Prostate gland (tissue), 2 donors: ENCODE results near the gene PTPRD. TPM values are rescaled to one million over a fixed set of nuclear protein-coding genes. Genes with fewer than 3 reads are reported as not detected.

Experiments used
- DNase-seq: peaks from one replicate; pipeline ENCODE4 v3.0.0-alpha.2; 2019; ENCODE audit warnings: low spot score
- H3K27ac ChIP-seq, 2 donors: fragments of 200-600 bp; sonication (generic); 2 replicates each; pipeline ENCODE4 v1.5.1; 2017 to 2019
- H3K27me3 ChIP-seq: fragments of 200-600 bp; sonication (generic); replicated peaks from 2 replicates; pipeline ENCODE4 v1.5.1; 2019; ENCODE audit not compliant: insufficient read depth
- H3K36me3 ChIP-seq, 2 donors: fragments of 200-600 bp; sonication (generic); 1 replicate in 1 of 2; 2 replicates in 1 of 2; pipeline versions ENCODE4 v1.5.1 to v1.8.1; 2017 to 2019
- H3K4me1 ChIP-seq: fragments of 200-600 bp; sonication (generic); replicated peaks from 2 replicates; pipeline ENCODE4 v1.5.1; 2019
- H3K4me3 ChIP-seq, 2 donors: fragments of 200-600 bp; sonication (generic); 2 replicates each; pipeline ENCODE4 v1.5.1; 2017 to 2019
- H3K9me3 ChIP-seq: fragments of 200-600 bp; sonication (generic); 2 replicates; pipeline ENCODE4 v1.5.1; 2017
- POLR2A ChIP-seq: fragments of 450-650 bp; IDR thresholded peaks from one replicate; pipeline ENCODE4 v1.6.1; 2016; ENCODE audit warnings: antibody characterized with exemption, mild to moderate bottlenecking
- POLR2AphosphoS5 ChIP-seq: sonication (generic); formaldehyde crosslinking; IDR thresholded peaks from one replicate; pipeline ENCODE4 v1.6.1; 2017; ENCODE audit warnings: antibody characterized with exemption
- WGBS: methylation state at CpG from one replicate; pipeline ENCODE4 v1.1.5; 2018; 5-methylcytosine and 5-hydroxymethylcytosine counted together
- intact Hi-C: fragments of 100-400 bp; cut with DNase I; formaldehyde crosslinking; loops from one replicate; pipeline ENCODE4 v1.14.2; 2022
- total RNA-seq, 2 donors: library from RNA; depleted of rRNA; stranded (reverse); fragments of >200 nt; gene quantifications; one replicate each; pipeline ENCODE4 v1.1.0, GENCODE V29; 2016
- TF ChIP-seq, protein P1 (sequence below), 4 experiments: fragments of 200-600 bp in 2 of 4; fragments of 450-650 bp in 2 of 4; sonication (generic) in 2 of 4; IDR thresholded peaks; 1 replicate in 3 of 4; 2 replicates in 1 of 4; pipeline ENCODE4 v1.5.1; 2016 to 2019; ENCODE audit warnings: antibody characterized with exemption in 4 of 4, mild to moderate bottlenecking in 2 of 4, moderate library complexity in 2 of 4

The PTPRD gene
- total RNA-seq, 2 donors from 2014 or later, result 5.8 to 23.1 TPM

GRCh38 chr9:9747787-9748186 is 865.0 kb downstream of the PTPRD start:
- no peaks in the 10 kb centered on the region for H3K9me3 ChIP-seq
- H3K4me1 ChIP-seq, result no peaks in the 10 kb centered on the region
- DNase-seq, result no peak
- TF ChIP-seq POLR2A, result no peak
- TF ChIP-seq POLR2AphosphoS5, result no peak
- TF ChIP-seq, protein P1, sequence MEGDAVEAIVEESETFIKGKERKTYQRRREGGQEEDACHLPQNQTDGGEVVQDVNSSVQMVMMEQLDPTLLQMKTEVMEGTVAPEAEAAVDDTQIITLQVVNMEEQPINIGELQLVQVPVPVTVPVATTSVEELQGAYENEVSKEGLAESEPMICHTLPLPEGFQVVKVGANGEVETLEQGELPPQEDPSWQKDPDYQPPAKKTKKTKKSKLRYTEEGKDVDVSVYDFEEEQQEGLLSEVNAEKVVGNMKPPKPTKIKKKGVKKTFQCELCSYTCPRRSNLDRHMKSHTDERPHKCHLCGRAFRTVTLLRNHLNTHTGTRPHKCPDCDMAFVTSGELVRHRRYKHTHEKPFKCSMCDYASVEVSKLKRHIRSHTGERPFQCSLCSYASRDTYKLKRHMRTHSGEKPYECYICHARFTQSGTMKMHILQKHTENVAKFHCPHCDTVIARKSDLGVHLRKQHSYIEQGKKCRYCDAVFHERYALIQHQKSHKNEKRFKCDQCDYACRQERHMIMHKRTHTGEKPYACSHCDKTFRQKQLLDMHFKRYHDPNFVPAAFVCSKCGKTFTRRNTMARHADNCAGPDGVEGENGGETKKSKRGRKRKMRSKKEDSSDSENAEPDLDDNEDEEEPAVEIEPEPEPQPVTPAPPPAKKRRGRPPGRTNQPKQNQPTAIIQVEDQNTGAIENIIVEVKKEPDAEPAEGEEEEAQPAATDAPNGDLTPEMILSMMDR (IDR thresholded peaks at IDR 0.05), result no peak
- H3K36me3 ChIP-seq, result no peaks in the 10 kb centered on the region
- intact Hi-C loops, result no loop called here
- H3K27me3 ChIP-seq, result no peaks in the 10 kb centered on the region
- H3K4me3 ChIP-seq, result no peak overlapping the region
- H3K27ac ChIP-seq, result no peak overlapping the region
- WGBS, result 61% methylated on average over 4 of the region's 4 CpGs

- H3K4me1 ChIP-seq, result no peaks in the 10 kb centered on the region
- DNase-seq, result no peak
- no peaks in the 10 kb centered on the region for H3K36me3 ChIP-seq
- 6% methylated on average over 1 of the region's 1 CpG for WGBS
- intact Hi-C loops, result no loop called here
- no peak overlapping the region for H3K27ac ChIP-seq
- TF ChIP-seq, protein P1 (IDR thresholded peaks at IDR 0.05), result no peak
- no peak for TF ChIP-seq POLR2AphosphoS5
- no peak for TF ChIP-seq POLR2A
- no peaks in the 10 kb centered on the region for H3K9me3 ChIP-seq
- H3K4me3 ChIP-seq, result no peak overlapping the region
- H3K27me3 ChIP-seq, result no peaks in the 10 kb centered on the region
Observed at GRCh38 chr9:9746826-9747225, 866.0 kb downstream of the PTPRD start.

DNA sequence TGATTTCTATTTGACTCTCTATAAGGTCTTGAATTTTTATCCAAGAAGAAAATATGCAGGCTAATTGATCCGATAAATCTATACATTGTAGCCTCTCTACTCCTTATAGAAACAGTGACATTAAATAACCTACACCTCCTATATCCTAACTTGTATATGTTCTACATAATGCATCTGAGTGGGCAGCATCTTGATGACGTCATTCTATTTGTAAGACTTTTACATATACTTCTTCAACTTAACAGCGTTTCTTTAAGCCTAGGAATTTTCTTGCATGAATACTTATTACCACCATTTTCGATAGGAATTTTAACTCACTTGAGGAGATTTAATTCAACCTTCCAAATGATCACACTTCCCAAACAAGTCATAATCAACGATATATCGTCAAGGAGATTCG is 869.0 kb downstream of the PTPRD start:
- H3K27me3 ChIP-seq, result no peaks in the 10 kb centered on the region
- H3K27ac ChIP-seq, result no peak overlapping the region
- TF ChIP-seq, protein P1 (IDR thresholded peaks at IDR 0.05), result no peak
- TF ChIP-seq POLR2A (no peak), POLR2AphosphoS5 (no peak)
- no peak overlapping the region for H3K4me3 ChIP-seq
- H3K4me1 ChIP-seq, result no peaks in the 10 kb centered on the region
- H3K36me3 ChIP-seq, result no peaks in the 10 kb centered on the region
- intact Hi-C loops, result no loop called here
- no peak for DNase-seq
- no peaks in the 10 kb centered on the region for H3K9me3 ChIP-seq
- 97% methylated on average over 7 of the region's 7 CpGs for WGBS

GRCh38 chr9:9730174-9730573 is 882.6 kb downstream of the PTPRD start:
- TF ChIP-seq POLR2A, result no peak
- TF ChIP-seq POLR2AphosphoS5, result no peak
- TF ChIP-seq, protein P1 (IDR thresholded peaks at IDR 0.05), result no peak
- H3K27ac ChIP-seq, result no peak overlapping the region
- H3K4me3 ChIP-seq, result no peak overlapping the region
- H3K27me3 ChIP-seq, result no peaks in the 10 kb centered on the region
- 84% methylated on average over 3 of the region's 3 CpGs for WGBS
- no peaks in the 10 kb centered on the region for H3K9me3 ChIP-seq
- intact Hi-C loops, result no loop called here
- no peaks in the 10 kb centered on the region for H3K36me3 ChIP-seq
- H3K4me1 ChIP-seq, result no peaks in the 10 kb centered on the region
- no peak for DNase-seq

- Histone ChIP-seq H3K9me3 (no peaks in the 10 kb centered on the region), H3K4me1 (no peaks in the 10 kb centered on the region), H3K4me3 (no peak overlapping the region), H3K27ac (no peak overlapping the region), H3K36me3 (no peaks in the 10 kb centered on the region), H3K27me3 (no peaks in the 10 kb centered on the region)
- intact Hi-C loops, result no loop called here
- TF ChIP-seq, protein P1 (IDR thresholded peaks at IDR 0.05), result no peak
- TF ChIP-seq POLR2AphosphoS5, result no peak
- no peak for TF ChIP-seq POLR2A
- WGBS, result 85% methylated on average over 2 of the region's 2 CpGs
- DNase-seq, result no peak
Observed at GRCh38 chr9:9729082-9729481, 883.7 kb downstream of the PTPRD start.
